IMR-90 (cell line): ENCODE measurements around the gene RPS6KA3. TPM values are rescaled to one million over a fixed set of nuclear protein-coding genes. Genes with fewer than 3 reads are reported as not detected.

Experiments used
- ATAC-seq: fragments of 200-7000 bp; cut with Tn5 transposase; 2 replicates; pipeline ENCODE4 v1.9.1; 2020; ENCODE audit warnings: low read depth, mild to moderate bottlenecking, moderate library complexity
- BruUV-seq: library from RNA; stranded (reverse); fragments of 400-500 nt; replicated peaks from 2 replicates; lab custom pipeline; 2021; lab: Mats Ljungman, UMichigan
- CTCF ChIA-PET: fragments of 300-600 bp; formaldehyde crosslinking; extraction: SDS; loops from one replicate; lab custom pipeline; 2021; ENCODE audit warnings: antibody characterized with exemption; lab: Yijun Ruan, JAX
- POLR2A ChIA-PET: fragments of 300-600 bp; sonication (Branson Sonifier 250); formaldehyde crosslinking; loops from one replicate; lab custom pipeline; 2022; ENCODE audit warnings: antibody characterized with exemption; ENCODE audit not compliant: unreplicated experiment; lab: Charles Lee
- DNase-seq: peaks from one replicate; pipeline ENCODE4 v3.0.0; 2013
- H2AFZ ChIP-seq: replicated peaks from 2 replicates; pipeline ENCODE3; 2013; ENCODE audit warnings: low read length, mild to moderate bottlenecking; ENCODE audit not compliant: poor library complexity
- H2AK5ac ChIP-seq: 2 replicates; pipeline ENCODE4 v1.6.1; 2013; ENCODE audit warnings: low read depth, low read length, inconsistent platforms
- H2AK9ac ChIP-seq: replicated peaks from 2 replicates; pipeline ENCODE3; 2013; ENCODE audit warnings: mild to moderate bottlenecking, low read depth, low read length, moderate library complexity; ENCODE audit not compliant: poor library complexity
- H2BK120ac ChIP-seq: 2 replicates; pipeline ENCODE4 v1.6.1; 2013; ENCODE audit warnings: low read depth, low read length, inconsistent platforms
- H2BK15ac ChIP-seq: 3 replicates; pipeline ENCODE4 v1.6.1; 2013; ENCODE audit warnings: low read depth, low read length, inconsistent platforms
- H2BK20ac ChIP-seq: 2 replicates; pipeline ENCODE4 v1.6.1; 2013; ENCODE audit warnings: low read depth, mild to moderate bottlenecking, inconsistent platforms, low read length, moderate library complexity
- H2BK5ac ChIP-seq: 2 replicates; pipeline ENCODE4 v1.6.1; 2013; ENCODE audit warnings: mild to moderate bottlenecking, low read depth, low read length, inconsistent platforms; ENCODE audit not compliant: poor library complexity, severe bottlenecking
- H3K14ac ChIP-seq: replicated peaks from 2 replicates; pipeline ENCODE4 v1.6.1; 2013; ENCODE audit warnings: low read depth, low read length, inconsistent platforms
- H3K18ac ChIP-seq: 2 replicates; pipeline ENCODE4 v1.6.1; 2013; ENCODE audit warnings: low read depth, low read length, control low read depth
- H3K23ac ChIP-seq: 2 replicates; pipeline ENCODE4 v1.6.1; 2013; ENCODE audit warnings: low read depth, low read length, inconsistent platforms
- H3K27ac ChIP-seq: 2 replicates; pipeline ENCODE4 v1.5.1; 2013; ENCODE audit warnings: mild to moderate bottlenecking, control low read depth, low read length; ENCODE audit not compliant: insufficient read depth
- H3K27me3 ChIP-seq: 2 replicates; pipeline ENCODE4 v1.6.1; 2013; ENCODE audit warnings: low read length; ENCODE audit not compliant: control insufficient read depth, insufficient read depth
- H3K36me3 ChIP-seq: 2 replicates; pipeline ENCODE4 v1.6.1; 2013; ENCODE audit warnings: low read length, mixed read lengths; ENCODE audit not compliant: control insufficient read depth, insufficient read depth
- H3K4ac ChIP-seq: 2 replicates; pipeline ENCODE4 v1.6.1; 2013; ENCODE audit warnings: low read depth, low read length, inconsistent platforms
- H3K4me1 ChIP-seq: 2 replicates; pipeline ENCODE4 v1.6.1; 2013; ENCODE audit warnings: low read length, mixed read lengths; ENCODE audit not compliant: control insufficient read depth, insufficient read depth
- H3K4me2 ChIP-seq: 2 replicates; pipeline ENCODE4 v1.6.1; 2013; ENCODE audit warnings: low read depth, mild to moderate bottlenecking, control low read depth, low read length, moderate library complexity
- H3K4me3 ChIP-seq: 2 replicates; pipeline ENCODE4 v1.5.1; 2013; ENCODE audit warnings: low read depth, mild to moderate bottlenecking, control low read depth, low read length, moderate library complexity; ENCODE audit not compliant: insufficient read depth
- H3K56ac ChIP-seq: 2 replicates; pipeline ENCODE4 v1.6.1; 2013; ENCODE audit warnings: low read length, inconsistent platforms; ENCODE audit not compliant: insufficient read depth; ENCODE audit errors: extremely low read depth
- H3K79me1 ChIP-seq, 2 experiments: 2 replicates each; pipeline ENCODE4 v1.6.1; 2013; ENCODE audit warnings: low read length in 2 of 2, inconsistent platforms in 1 of 2, low read depth in 1 of 2
- H3K9ac ChIP-seq: 2 replicates; pipeline ENCODE4 v1.6.1; 2013; ENCODE audit warnings: low read depth, low read length, control low read depth
- H3K9me1 ChIP-seq: 2 replicates; pipeline ENCODE4 v1.6.1; 2013; ENCODE audit warnings: low read length, inconsistent platforms; ENCODE audit not compliant: insufficient read depth
- H3K9me3 ChIP-seq: 2 replicates; pipeline ENCODE4 v1.6.1; 2013; ENCODE audit warnings: low read length; ENCODE audit not compliant: control insufficient read depth, insufficient read depth
- H4K20me1 ChIP-seq: 2 replicates; pipeline ENCODE4 v1.6.1; 2013; ENCODE audit warnings: low read length, inconsistent platforms; ENCODE audit not compliant: insufficient read depth
- H4K5ac ChIP-seq: 2 replicates; pipeline ENCODE4 v1.6.1; 2013; ENCODE audit warnings: mild to moderate bottlenecking, low read depth, low read length, control low read depth
- H4K8ac ChIP-seq, 2 experiments: 2 replicates each; pipeline ENCODE4 v1.6.1; 2013; ENCODE audit warnings: low read depth in 2 of 2, low read length in 2 of 2, control low read depth in 1 of 2, inconsistent platforms in 1 of 2
- H4K91ac ChIP-seq: 2 replicates; pipeline ENCODE4 v1.6.1; 2013; ENCODE audit warnings: low read depth, low read length, inconsistent platforms; ENCODE audit not compliant: insufficient read depth
- BHLHE40 ChIP-seq: fragments of 150-350 bp; IDR thresholded peaks from 2 replicates; pipeline ENCODE4 v1.6.1; 2016; ENCODE audit warnings: mild to moderate bottlenecking, low read depth, low read length
- CEBPB ChIP-seq: IDR thresholded peaks from 2 replicates; pipeline ENCODE4 v1.6.1; 2012; ENCODE audit warnings: low read depth, low read length, improper control_type of control experiment
- CHD1 ChIP-seq: IDR thresholded peaks from 2 replicates; pipeline ENCODE4 v1.6.1; 2012; ENCODE audit warnings: low read depth, low read length, improper control_type of control experiment
- FOS ChIP-seq: fragments of 150-350 bp; IDR thresholded peaks from 2 replicates; pipeline ENCODE4 v1.6.1; 2016; ENCODE audit warnings: low read depth, low read length
- MAFK ChIP-seq: IDR thresholded peaks from 2 replicates; pipeline ENCODE4 v1.6.1; 2012; ENCODE audit warnings: low read depth, low read length, improper control_type of control experiment
- MXI1 ChIP-seq: IDR thresholded peaks from 2 replicates; pipeline ENCODE4 v1.6.1; 2012; ENCODE audit warnings: low read depth, mild to moderate bottlenecking, low read length, moderate library complexity, borderline replicate concordance
- NFE2L2 ChIP-seq: fragments of 150-350 bp; IDR thresholded peaks from 2 replicates; pipeline ENCODE4 v1.6.1; 2016; ENCODE audit warnings: low read depth, mild to moderate bottlenecking, low read length
- POLR2A ChIP-seq: IDR thresholded peaks from 2 replicates; pipeline ENCODE4 v1.6.1; 2012; ENCODE audit warnings: mild to moderate bottlenecking, low read depth, low read length
- RAD21 ChIP-seq: IDR thresholded peaks from 2 replicates; pipeline ENCODE4 v1.6.1; 2012; ENCODE audit warnings: low read length, improper control_type of control experiment
- RCOR1 ChIP-seq: IDR thresholded peaks from 2 replicates; pipeline ENCODE4 v1.6.1; 2012; ENCODE audit warnings: mild to moderate bottlenecking, low read length, improper control_type of control experiment; ENCODE audit not compliant: insufficient replicate concordance
- RFX5 ChIP-seq: IDR thresholded peaks from 2 replicates; pipeline ENCODE4 v1.8.0; 2012; ENCODE audit warnings: low read depth, mild to moderate bottlenecking, low read length, moderate library complexity
- SMC3 ChIP-seq: fragments of 150-350 bp; IDR thresholded peaks from 2 replicates; pipeline ENCODE4 v1.6.1; 2016; ENCODE audit warnings: low read depth, mild to moderate bottlenecking, antibody characterized with exemption, low read length, moderate library complexity
- whole genome bisulfite sequencing, 2 experiments: methylation state at CpG; one replicate each; pipeline versions ENCODE4 v1.1.5 to v1.1.7; 2013; ENCODE audit warnings: missing lambda C conversion rate in 2 of 2; ENCODE audit not compliant: insufficient read length in 1 of 2; ENCODE audit errors: extremely low coverage in 2 of 2; 5-methylcytosine and 5-hydroxymethylcytosine counted together
- dilution Hi-C: fragments of 300-500 bp; cut with HindIII; formaldehyde crosslinking; loops from one replicate; pipeline ENCODE4 v1.14.3; 2018; ENCODE audit warnings: low sequenced_read_pairs; ENCODE audit not compliant: unreplicated experiment
- in situ Hi-C: fragments of 300-500 bp; cut with MboI; formaldehyde crosslinking; loops from 3 replicates; pipeline ENCODE4 v1.14.3; 2019; ENCODE audit warnings: low sequenced_read_pairs, inconsistent platforms, mixed read lengths
- intact Hi-C: fragments of 100-400 bp; cut with micrococcal nuclease; formaldehyde crosslinking; loops from 2 replicates; pipeline ENCODE4 v1.10.0; 2022
- polyA plus RNA-seq, 3 experiments: library from polyadenylated mRNA; depleted of rRNA; stranded (reverse); fragments of >200 nt; gene quantifications; 2 replicates each; pipeline ENCODE4 v1.2.3, GENCODE V29; 2012; ENCODE audit warnings: low replicate concordance in 1 of 3
- total RNA-seq: library from RNA; depleted of rRNA; stranded (reverse); fragments of >200 nt; gene quantifications from 2 replicates; pipeline ENCODE4 v1.2.3, GENCODE V29; 2012
- TF ChIP-seq, protein P1 (sequence below): fragments of 150-350 bp; IDR thresholded peaks from 2 replicates; pipeline ENCODE4 v1.6.1; 2017; ENCODE audit warnings: mild to moderate bottlenecking, antibody characterized with exemption, low read length, low read depth
- TF ChIP-seq, protein P2 (sequence below): fragments of 150-350 bp; IDR thresholded peaks from 2 replicates; pipeline ENCODE4 v1.6.1; 2016; ENCODE audit warnings: low read depth, mild to moderate bottlenecking, low read length, moderate library complexity, borderline replicate concordance
- TF ChIP-seq, protein P3 (sequence below): conservative IDR thresholded peaks from 2 replicates; pipeline ENCODE4 v1.5.1; 2012; ENCODE audit warnings: mild to moderate bottlenecking, low read depth, low read length, improper control_type of control experiment

RPS6KA3 gene
- total and polyA plus RNA-seq, 2 of the 4 experiments (the other 2 are of a cell fraction), result 20.8 to 43.9 TPM

DNA sequence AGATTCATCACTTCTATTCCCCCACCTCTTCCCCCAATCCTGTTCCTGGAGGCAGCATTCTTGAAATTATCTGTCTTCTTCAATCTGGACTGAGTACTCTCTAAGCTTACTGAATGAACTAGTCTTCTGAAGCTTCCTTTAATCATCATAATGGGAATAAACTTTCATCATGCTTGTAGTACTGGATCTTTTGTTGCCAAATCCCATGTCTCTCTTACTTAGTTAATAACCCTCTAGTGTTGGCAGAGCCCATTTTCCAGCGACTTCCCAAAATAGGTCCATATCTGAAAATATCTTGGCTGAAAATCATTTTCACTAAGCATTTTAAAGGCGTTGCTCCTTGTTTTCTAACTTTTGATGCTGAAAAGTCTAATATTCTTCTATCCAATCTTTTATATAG is 39.6 kb downstream of the RPS6KA3 start:
- POLR2A ChIA-PET, result no interaction called here
- DNase-seq (no peak), ATAC-seq (no peak)
- Histone ChIP-seq H2BK120ac (no peak overlapping the region), H2BK15ac (no peak overlapping the region), H4K91ac (no peak overlapping the region), H3K4me3 (no peak overlapping the region), H3K18ac (no peak overlapping the region), H3K4me2 (no peak overlapping the region), H3K14ac (no peak overlapping the region), H3K56ac (no peak overlapping the region), H4K20me1 (no peaks in the 10 kb centered on the region), H4K8ac (no peak overlapping the region), H2AK5ac (no peak overlapping the region), H2BK5ac (no peak overlapping the region), H3K9ac (no peak overlapping the region), H3K36me3 (peaks cover 3% of the 10 kb centered on the region; the same call in 1 of the 2 replicates), H2AFZ (no peak overlapping the region), H4K5ac (no peak overlapping the region), H3K27me3 (no peaks in the 10 kb centered on the region), H3K79me1 (peaks cover 0 to 10% of the 10 kb centered on the region in 2 experiments; a peak in 3 of 4 replicates), H3K9me3 (no peaks in the 10 kb centered on the region), H2BK20ac (no peak overlapping the region), H3K4ac (no peak overlapping the region), H3K9me1 (no peaks in the 10 kb centered on the region; the same call in 1 of the 2 replicates), H3K4me1 (peaks cover 2% of the 10 kb centered on the region; the same call in 1 of the 2 replicates), H2AK9ac (no peak overlapping the region), H3K23ac (no peak overlapping the region), H3K27ac (no peak overlapping the region)
- CTCF ChIA-PET, result no interaction called here
- no CpG with 5 or more reads among the region's 2 CpGs for whole genome bisulfite sequencing, 2 experiments
- TF ChIP-seq BHLHE40, result no peak
- no peak for TF ChIP-seq CHD1
- no peak for TF ChIP-seq RCOR1
- no peak for TF ChIP-seq MAFK
- TF ChIP-seq MXI1, result no peak
- no peak for TF ChIP-seq SMC3
- TF ChIP-seq RAD21, result no peak
- TF ChIP-seq, protein P1, sequence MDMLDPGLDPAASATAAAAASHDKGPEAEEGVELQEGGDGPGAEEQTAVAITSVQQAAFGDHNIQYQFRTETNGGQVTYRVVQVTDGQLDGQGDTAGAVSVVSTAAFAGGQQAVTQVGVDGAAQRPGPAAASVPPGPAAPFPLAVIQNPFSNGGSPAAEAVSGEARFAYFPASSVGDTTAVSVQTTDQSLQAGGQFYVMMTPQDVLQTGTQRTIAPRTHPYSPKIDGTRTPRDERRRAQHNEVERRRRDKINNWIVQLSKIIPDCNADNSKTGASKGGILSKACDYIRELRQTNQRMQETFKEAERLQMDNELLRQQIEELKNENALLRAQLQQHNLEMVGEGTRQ, result no peak
- TF ChIP-seq, protein P2, sequence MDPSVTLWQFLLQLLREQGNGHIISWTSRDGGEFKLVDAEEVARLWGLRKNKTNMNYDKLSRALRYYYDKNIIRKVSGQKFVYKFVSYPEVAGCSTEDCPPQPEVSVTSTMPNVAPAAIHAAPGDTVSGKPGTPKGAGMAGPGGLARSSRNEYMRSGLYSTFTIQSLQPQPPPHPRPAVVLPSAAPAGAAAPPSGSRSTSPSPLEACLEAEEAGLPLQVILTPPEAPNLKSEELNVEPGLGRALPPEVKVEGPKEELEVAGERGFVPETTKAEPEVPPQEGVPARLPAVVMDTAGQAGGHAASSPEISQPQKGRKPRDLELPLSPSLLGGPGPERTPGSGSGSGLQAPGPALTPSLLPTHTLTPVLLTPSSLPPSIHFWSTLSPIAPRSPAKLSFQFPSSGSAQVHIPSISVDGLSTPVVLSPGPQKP, result no peak
- no peak for TF ChIP-seq RFX5
- no peak for TF ChIP-seq FOS
- no peak for TF ChIP-seq POLR2A
- no peak for TF ChIP-seq NFE2L2
- TF ChIP-seq, protein P3, sequence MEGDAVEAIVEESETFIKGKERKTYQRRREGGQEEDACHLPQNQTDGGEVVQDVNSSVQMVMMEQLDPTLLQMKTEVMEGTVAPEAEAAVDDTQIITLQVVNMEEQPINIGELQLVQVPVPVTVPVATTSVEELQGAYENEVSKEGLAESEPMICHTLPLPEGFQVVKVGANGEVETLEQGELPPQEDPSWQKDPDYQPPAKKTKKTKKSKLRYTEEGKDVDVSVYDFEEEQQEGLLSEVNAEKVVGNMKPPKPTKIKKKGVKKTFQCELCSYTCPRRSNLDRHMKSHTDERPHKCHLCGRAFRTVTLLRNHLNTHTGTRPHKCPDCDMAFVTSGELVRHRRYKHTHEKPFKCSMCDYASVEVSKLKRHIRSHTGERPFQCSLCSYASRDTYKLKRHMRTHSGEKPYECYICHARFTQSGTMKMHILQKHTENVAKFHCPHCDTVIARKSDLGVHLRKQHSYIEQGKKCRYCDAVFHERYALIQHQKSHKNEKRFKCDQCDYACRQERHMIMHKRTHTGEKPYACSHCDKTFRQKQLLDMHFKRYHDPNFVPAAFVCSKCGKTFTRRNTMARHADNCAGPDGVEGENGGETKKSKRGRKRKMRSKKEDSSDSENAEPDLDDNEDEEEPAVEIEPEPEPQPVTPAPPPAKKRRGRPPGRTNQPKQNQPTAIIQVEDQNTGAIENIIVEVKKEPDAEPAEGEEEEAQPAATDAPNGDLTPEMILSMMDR, result no peak
- no peak for TF ChIP-seq CEBPB
- dilution Hi-C loops (no loop called here), in situ Hi-C loops (no loop called here), intact Hi-C loops (no loop called here)
- BruUV-seq, result no TSS peak
